Esophagus squamous epithelium (tissue), 5 donors: ENCODE data around the gene UCHL3. TPM values are rescaled to one million over a fixed set of nuclear protein-coding genes. Genes with fewer than 3 reads are reported as not detected.

Experiments used
- DNase-seq: peaks from one replicate; lab custom pipeline; 2025; lab: John Stamatoyannopoulos, UW
- H3K27ac ChIP-seq, 4 donors: fragments of 200-600 bp; sonication (generic); one replicate each; pipeline ENCODE4 v1.5.1; 2016 to 2019; ENCODE audit warnings: mild to moderate bottlenecking in 1 of 4
- H3K27me3 ChIP-seq, 4 donors: fragments of 200-600 bp; sonication (generic); 1 replicate in 3 of 4; 2 replicates in 1 of 4; pipeline versions ENCODE4 v1.5.1 to v1.6.0; 2017 to 2021; ENCODE audit warnings: antibody characterized with exemption in 1 of 4
- H3K36me3 ChIP-seq, 3 donors: fragments of 200-600 bp; sonication (generic); one replicate each; pipeline ENCODE4 v1.5.1; 2016 to 2019
- H3K4me1 ChIP-seq, 3 donors: fragments of 200-600 bp; sonication (generic); one replicate each; pipeline ENCODE4 v1.5.1; 2017 to 2019
- H3K4me3 ChIP-seq, 4 donors: fragments of 200-600 bp; sonication (generic); 1 replicate in 3 of 4; 2 replicates in 1 of 4; pipeline ENCODE4 v1.5.1; 2016 to 2019; ENCODE audit warnings: mild to moderate bottlenecking in 2 of 4, moderate library complexity in 1 of 4
- H3K9me3 ChIP-seq, 3 donors: fragments of 200-600 bp; sonication (generic); one replicate each; pipeline ENCODE4 v1.5.1; 2016 to 2019
- CTCF ChIP-seq, 6 experiments: fragments of 450-650 bp in 4 of 6; fragments of 200-600 bp in 2 of 6; sonication (generic) in 2 of 6; IDR thresholded peaks; one replicate each; pipeline ENCODE4 v1.5.1; 2016 to 2019; ENCODE audit warnings: antibody characterized with exemption in 6 of 6, mild to moderate bottlenecking in 4 of 6, moderate library complexity in 4 of 6
- POLR2A ChIP-seq, 4 donors: fragments of 450-650 bp; IDR thresholded peaks; one replicate each; pipeline ENCODE4 v1.6.1; 2017; ENCODE audit warnings: antibody characterized with exemption in 4 of 4, mild to moderate bottlenecking in 4 of 4, moderate library complexity in 3 of 4
- WGBS, 2 donors: methylation state at CpG; one replicate each; pipeline ENCODE4 v1.1.5; 2018; 5-methylcytosine and 5-hydroxymethylcytosine counted together
- intact Hi-C: fragments of 100-400 bp; cut with DNase I; formaldehyde crosslinking; loops from one replicate; pipeline ENCODE4 v1.15.0; 2022
- total RNA-seq, 4 donors: library from RNA; depleted of rRNA; stranded (reverse); fragments of >200 nt; gene quantifications; one replicate each; pipeline ENCODE4 v1.1.0, GENCODE V29; 2016
- donor health status: DM: yes; HTN: yes; CAD: no.

Gene UCHL3
- total RNA-seq, 4 donors from 2014 or later: 39.9 to 78.2 (median 54.2) TPM

GRCh38 chr13:75558145-75558840, 8.7 kb downstream of the UCHL3 start:
- DNase-seq: no peak
- Histone ChIP-seq H3K4me3 (no peak overlapping the region), H3K4me1 (no peaks in the 10 kb centered on the region), H3K27me3 (no peaks in the 10 kb centered on the region), H3K36me3 (peaks cover 0 to 51% (median 0%) of the 10 kb centered on the region in 3 donors), H3K27ac (no peak overlapping the region), H3K9me3 (no peaks in the 10 kb centered on the region)
- TF ChIP-seq POLR2A (IDR thresholded peaks at IDR 0.05): no peak
- no peak for TF ChIP-seq CTCF (IDR thresholded peaks at IDR 0.05)
- intact Hi-C loops: no loop called here
- WGBS, 2 donors: 87 to 96% methylated on average over 2 of the region's 2 CpGs

DNA sequence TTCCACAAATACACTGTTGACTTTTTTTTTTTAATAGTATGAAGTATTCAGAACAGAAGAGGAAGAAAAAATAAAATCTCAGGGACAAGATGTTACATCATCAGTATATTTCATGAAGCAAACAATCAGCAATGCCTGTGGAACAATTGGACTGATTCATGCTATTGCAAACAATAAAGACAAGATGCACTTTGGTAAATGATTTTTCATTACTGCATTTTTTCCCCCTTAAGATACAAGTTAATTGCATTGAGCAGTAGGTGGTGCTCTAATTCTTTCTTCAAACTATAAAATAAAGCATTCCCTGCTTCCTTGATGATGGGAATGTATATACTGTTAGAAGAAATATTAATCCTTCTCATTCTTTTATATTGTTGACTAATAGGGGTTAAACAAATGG, 17.1 kb downstream of the UCHL3 start:
- H3K36me3 ChIP-seq: peaks cover 0 to 87% (median 8%) of the 10 kb centered on the region in 3 donors
- H3K27me3 ChIP-seq: no peaks in the 10 kb centered on the region
- TF ChIP-seq POLR2A (IDR thresholded peaks at IDR 0.05) (no peak), CTCF (IDR thresholded peaks at IDR 0.05) (peak in 1 of 6 experiments; percentile 16)
- H3K4me3 ChIP-seq: no peak overlapping the region
- no peaks in the 10 kb centered on the region for H3K4me1 ChIP-seq
- intact Hi-C loops: no loop called here
- no peak for DNase-seq
- H3K27ac ChIP-seq: no peak overlapping the region
- H3K9me3 ChIP-seq: no peaks in the 10 kb centered on the region

GRCh38 chr13:75569576-75569975, 20.0 kb downstream of the UCHL3 start:
- Histone ChIP-seq H3K4me1 (no peaks in the 10 kb centered on the region), H3K4me3 (no peak overlapping the region), H3K9me3 (no peaks in the 10 kb centered on the region), H3K36me3 (peaks cover 0 to 88% (median 8%) of the 10 kb centered on the region in 3 donors), H3K27me3 (no peaks in the 10 kb centered on the region), H3K27ac (no peak overlapping the region)
- intact Hi-C loops: no loop called here
- DNase-seq: no peak
- no peak for TF ChIP-seq POLR2A (IDR thresholded peaks at IDR 0.05)
- 74 to 79% methylated on average over 1 of the region's 1 CpG for WGBS, 2 donors

DNA sequence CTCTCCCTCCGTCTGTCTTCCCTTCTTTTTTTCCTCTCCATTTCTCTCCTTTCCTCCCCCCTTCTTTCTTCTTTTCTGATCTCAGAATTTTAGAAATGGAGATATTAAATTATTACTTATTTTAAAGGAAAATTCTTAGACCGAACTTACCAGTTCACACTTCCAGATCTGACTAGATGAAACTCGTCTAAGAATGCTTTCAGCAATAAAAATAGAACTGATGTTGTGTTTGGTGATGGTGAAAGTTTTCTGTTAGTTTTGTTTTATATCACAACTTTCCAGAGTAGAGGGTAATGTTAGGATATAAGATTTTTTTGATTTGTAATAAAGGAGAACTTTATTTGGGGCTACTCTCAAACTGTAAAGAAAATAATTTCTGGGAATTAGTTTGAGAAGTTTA, 29.9 kb downstream of the UCHL3 start:
- WGBS, 2 donors: 80 to 83% methylated on average over 3 of the region's 3 CpGs
- no peaks in the 10 kb centered on the region for H3K4me1 ChIP-seq
- no peak for DNase-seq
- no peak overlapping the region for H3K4me3 ChIP-seq
- no peaks in the 10 kb centered on the region for H3K27me3 ChIP-seq
- no peak for TF ChIP-seq POLR2A (IDR thresholded peaks at IDR 0.05)
- TF ChIP-seq CTCF (IDR thresholded peaks at IDR 0.05): no peak
- H3K36me3 ChIP-seq: peaks cover 0 to 46% (median 7%) of the 10 kb centered on the region in 3 donors
- no peak overlapping the region for H3K27ac ChIP-seq
- H3K9me3 ChIP-seq: peaks cover 0 to 8% (median 6%) of the 10 kb centered on the region in 3 donors
- intact Hi-C loops: no loop called here

GRCh38 chr13:75581874-75582640, 32.5 kb downstream of the UCHL3 start:
- H3K4me3 ChIP-seq: no peak overlapping the region
- peaks cover 0 to 13% (median 6%) of the 10 kb centered on the region in 3 donors for H3K9me3 ChIP-seq
- H3K36me3 ChIP-seq: peaks cover 0 to 28% (median 0%) of the 10 kb centered on the region in 3 donors
- TF ChIP-seq POLR2A (IDR thresholded peaks at IDR 0.05): no peak
- no peak for TF ChIP-seq CTCF (IDR thresholded peaks at IDR 0.05)
- no peak for DNase-seq
- no peak overlapping the region for H3K27ac ChIP-seq
- WGBS, 2 donors: 92 to 94% methylated on average over 2 of the region's 2 CpGs
- intact Hi-C loops: no loop called here
- no peaks in the 10 kb centered on the region for H3K4me1 ChIP-seq
- H3K27me3 ChIP-seq: no peaks in the 10 kb centered on the region
